ENCODE measurements around the gene ZKSCAN2. TPM values are rescaled to one million over a fixed set of nuclear protein-coding genes. Genes with fewer than 3 reads are reported as not detected.

ZKSCAN2 gene
- polyA plus RNA-seq, 1 donor (not counting 4 experiments of a cell fraction or from before 2014, with no cell fraction given): 1.8 TPM

DNA sequence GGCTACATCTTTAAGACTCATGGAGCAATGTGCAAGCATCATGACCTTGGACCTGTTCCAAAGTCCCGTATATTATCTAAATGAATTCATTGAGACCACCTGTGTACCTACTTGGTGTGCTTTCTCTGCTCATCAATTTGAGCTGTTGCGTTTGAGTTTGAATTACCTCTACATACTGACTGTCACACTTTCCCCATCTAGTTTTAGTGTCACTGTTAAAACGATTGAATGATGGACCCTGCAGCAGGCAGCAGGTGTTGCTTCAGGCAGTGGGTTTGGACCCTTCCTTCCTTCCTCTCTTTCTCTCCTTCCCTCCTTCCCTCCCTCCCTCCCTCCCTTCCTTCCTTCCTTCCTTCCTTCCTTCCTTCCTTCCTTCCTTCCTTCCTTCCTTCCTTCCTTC, 33.9 kb upstream of the ZKSCAN2 start:
- H3K9me1 ChIP-seq (ENCODE audit: control insufficient read depth, extremely low read depth, insufficient read depth, low read length): no peaks in the 10 kb centered on the region
- H3K27me3 ChIP-seq (ENCODE audit: control insufficient read depth, extremely low read depth, insufficient read depth, low read length): no peaks in the 10 kb centered on the region
- no peak for FAIRE-seq

GRCh38 chr16:25289466-25289865, 31.8 kb upstream of the ZKSCAN2 start:
- no peak overlapping the region for H3K4me3 ChIP-seq (ENCODE audit: control insufficient read depth in 2 of 3, extremely low read depth in 1 of 3, insufficient read depth in 2 of 3, low read depth in 1 of 3, low read length in 3 of 3)
- DNase-seq (ENCODE audit: low read depth, low spot score): no peak
- no peak overlapping the region for H3K27ac ChIP-seq (ENCODE audit: control insufficient read depth, insufficient read depth, low read length)
- TF ChIP-seq EZH2 (IDR thresholded peaks at IDR 0.05; ENCODE audit: low read length): no peak
- no peak for TF ChIP-seq CTCF (optimal IDR thresholded peaks at IDR 0.05 in 1 of 3, IDR thresholded peaks at IDR 0.05 in 1 of 3, conservative IDR thresholded peaks at IDR 0.05 in 1 of 3; ENCODE audit: extremely low read depth in 1 of 3, insufficient read depth in 2 of 3, low read length in 3 of 3)
- H3K9ac ChIP-seq (ENCODE audit: control insufficient read depth, extremely low read depth, insufficient read depth, low read length): no peak overlapping the region
- no peaks in the 10 kb centered on the region for H3K36me3 ChIP-seq (ENCODE audit: control insufficient read depth in 2 of 2, extremely low read depth in 1 of 2, insufficient read depth in 2 of 2, low read length in 2 of 2)
- H3K9me3 ChIP-seq (ENCODE audit: control insufficient read depth, low read depth, low read length): no peaks in the 10 kb centered on the region
- H3K27me3 ChIP-seq (ENCODE audit: control insufficient read depth, extremely low read depth, insufficient read depth, low read length): no peaks in the 10 kb centered on the region
- no peak for FAIRE-seq
- no peaks in the 10 kb centered on the region for H4K20me1 ChIP-seq (ENCODE audit: control insufficient read depth, extremely low read depth, insufficient read depth, low read length)
- no peaks in the 10 kb centered on the region for H3K9me1 ChIP-seq (ENCODE audit: control insufficient read depth, extremely low read depth, insufficient read depth, low read length)
- H2AFZ ChIP-seq (ENCODE audit: control insufficient read depth, low read length): no peak overlapping the region
- dilution Hi-C loops (cut with MboI; ENCODE audit: extremely low pct_ligation_motif_present, low sequenced_read_pairs): no loop called here
- H3K4me2 ChIP-seq (ENCODE audit: control insufficient read depth, extremely low read depth, insufficient read depth, low read depth, low read length): no peak overlapping the region
- H3K79me2 ChIP-seq (ENCODE audit: control insufficient read depth, insufficient read depth, low read length): no peaks in the 10 kb centered on the region
- no peaks in the 10 kb centered on the region for H3K4me1 ChIP-seq (ENCODE audit: control insufficient read depth, extremely low read depth, insufficient read depth, low read length)

More for the DNA sequence above, 33.9 kb upstream of the ZKSCAN2 start:
- Histone ChIP-seq H4K20me1 (ENCODE audit: control insufficient read depth, extremely low read depth, insufficient read depth, low read length) (no peaks in the 10 kb centered on the region), H3K27ac (ENCODE audit: control insufficient read depth, insufficient read depth, low read length) (no peak overlapping the region), H3K9ac (ENCODE audit: control insufficient read depth, extremely low read depth, insufficient read depth, low read length) (no peak overlapping the region), H3K9me3 (ENCODE audit: control insufficient read depth, low read depth, low read length) (no peaks in the 10 kb centered on the region), H3K4me2 (ENCODE audit: control insufficient read depth, extremely low read depth, insufficient read depth, low read depth, low read length) (no peak overlapping the region), H3K36me3 (ENCODE audit: control insufficient read depth in 2 of 2, extremely low read depth in 1 of 2, insufficient read depth in 2 of 2, low read length in 2 of 2) (no peaks in the 10 kb centered on the region), H3K4me1 (ENCODE audit: control insufficient read depth, extremely low read depth, insufficient read depth, low read length) (no peaks in the 10 kb centered on the region), H3K79me2 (ENCODE audit: control insufficient read depth, insufficient read depth, low read length) (no peaks in the 10 kb centered on the region), H3K4me3 (ENCODE audit: control insufficient read depth in 2 of 3, extremely low read depth in 1 of 3, insufficient read depth in 2 of 3, low read depth in 1 of 3, low read length in 3 of 3) (no peak overlapping the region), H2AFZ (ENCODE audit: control insufficient read depth, low read length) (no peak overlapping the region)
- dilution Hi-C loops (cut with MboI; ENCODE audit: extremely low pct_ligation_motif_present, low sequenced_read_pairs): no loop called here
- no peak for TF ChIP-seq EZH2 (IDR thresholded peaks at IDR 0.05; ENCODE audit: low read length)
- TF ChIP-seq CTCF (optimal IDR thresholded peaks at IDR 0.05 in 1 of 3, IDR thresholded peaks at IDR 0.05 in 1 of 3, conservative IDR thresholded peaks at IDR 0.05 in 1 of 3; ENCODE audit: extremely low read depth in 1 of 3, insufficient read depth in 2 of 3, low read length in 3 of 3): no peak
- no peak for DNase-seq (ENCODE audit: low read depth, low spot score)

All from keratinocyte (primary cell).